IMR-90 (cell line): ENCODE results near the gene CEACAM21.
"Not testable (repeated sequence)": the region's sequence is repeated elsewhere in the genome, so short reads cannot be mapped to it uniquely, and the experiment has no call there.

ENCODE experiments used
- BHLHE40 ChIP-seq: fragments of 150-350 bp; IDR thresholded peaks from 2 replicates; pipeline ENCODE4 v1.6.1; 2016; ENCODE audit warnings: mild to moderate bottlenecking, low read depth, low read length
- CHD1 ChIP-seq: IDR thresholded peaks from 2 replicates; pipeline ENCODE4 v1.6.1; 2012; ENCODE audit warnings: low read depth, low read length, improper control_type of control experiment
- MXI1 ChIP-seq: IDR thresholded peaks from 2 replicates; pipeline ENCODE4 v1.6.1; 2012; ENCODE audit warnings: low read depth, mild to moderate bottlenecking, low read length, moderate library complexity, borderline replicate concordance
- POLR2A ChIP-seq: IDR thresholded peaks from 2 replicates; pipeline ENCODE4 v1.6.1; 2012; ENCODE audit warnings: mild to moderate bottlenecking, low read depth, low read length
- RFX5 ChIP-seq: IDR thresholded peaks from 2 replicates; pipeline ENCODE4 v1.8.0; 2012; ENCODE audit warnings: low read depth, mild to moderate bottlenecking, low read length, moderate library complexity
- TF ChIP-seq, protein P1 (sequence below): conservative IDR thresholded peaks from 2 replicates; pipeline ENCODE4 v1.5.1; 2012; ENCODE audit warnings: mild to moderate bottlenecking, low read depth, low read length, improper control_type of control experiment

DNA sequence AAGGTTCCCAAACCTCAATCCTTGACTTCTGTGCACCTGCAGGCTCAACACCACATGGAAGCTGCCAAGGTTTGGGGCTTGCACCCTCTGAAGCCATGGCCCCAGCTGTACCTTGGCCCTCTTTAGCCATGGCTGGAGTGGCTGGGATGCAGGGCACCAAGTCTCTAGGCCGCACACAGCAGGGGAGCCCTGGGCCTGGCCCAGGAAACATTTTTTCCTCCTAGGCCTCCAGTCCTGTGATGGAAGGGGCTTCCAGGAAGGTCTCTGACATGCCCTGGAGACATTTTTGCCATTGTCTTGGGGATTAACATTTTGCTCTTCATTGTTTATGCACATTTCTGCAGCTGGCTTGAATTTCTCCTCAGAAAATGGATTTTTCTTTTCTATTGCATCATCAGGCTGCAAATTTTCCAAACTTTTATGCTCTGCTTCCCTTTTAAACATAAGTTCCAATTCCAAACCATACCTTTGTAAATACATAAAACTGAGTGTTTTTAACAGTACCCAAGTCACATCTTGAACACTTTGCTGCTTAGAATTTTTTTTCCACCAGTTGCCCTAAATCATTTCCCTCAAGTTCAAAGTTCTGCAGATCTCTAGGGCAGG lies 6.7 kb downstream of the CEACAM21 start:
- TF ChIP-seq, protein P1, sequence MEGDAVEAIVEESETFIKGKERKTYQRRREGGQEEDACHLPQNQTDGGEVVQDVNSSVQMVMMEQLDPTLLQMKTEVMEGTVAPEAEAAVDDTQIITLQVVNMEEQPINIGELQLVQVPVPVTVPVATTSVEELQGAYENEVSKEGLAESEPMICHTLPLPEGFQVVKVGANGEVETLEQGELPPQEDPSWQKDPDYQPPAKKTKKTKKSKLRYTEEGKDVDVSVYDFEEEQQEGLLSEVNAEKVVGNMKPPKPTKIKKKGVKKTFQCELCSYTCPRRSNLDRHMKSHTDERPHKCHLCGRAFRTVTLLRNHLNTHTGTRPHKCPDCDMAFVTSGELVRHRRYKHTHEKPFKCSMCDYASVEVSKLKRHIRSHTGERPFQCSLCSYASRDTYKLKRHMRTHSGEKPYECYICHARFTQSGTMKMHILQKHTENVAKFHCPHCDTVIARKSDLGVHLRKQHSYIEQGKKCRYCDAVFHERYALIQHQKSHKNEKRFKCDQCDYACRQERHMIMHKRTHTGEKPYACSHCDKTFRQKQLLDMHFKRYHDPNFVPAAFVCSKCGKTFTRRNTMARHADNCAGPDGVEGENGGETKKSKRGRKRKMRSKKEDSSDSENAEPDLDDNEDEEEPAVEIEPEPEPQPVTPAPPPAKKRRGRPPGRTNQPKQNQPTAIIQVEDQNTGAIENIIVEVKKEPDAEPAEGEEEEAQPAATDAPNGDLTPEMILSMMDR, result not testable (repeated sequence)
- not testable (repeated sequence) for TF ChIP-seq POLR2A, RFX5, MXI1, BHLHE40, CHD1
